ENCODE results near the gene CENATAC.

GRCh38 chr11:118956847-118957469 is 41.0 kb upstream of the CENATAC start:
- no peak for TF ChIP-seq CTCF (conservative IDR thresholded peaks at IDR 0.05; ENCODE audit: low read depth in 2 of 2)
- no peak for TF ChIP-seq POLR2AphosphoS5 (IDR thresholded peaks at IDR 0.05; ENCODE audit: low read depth)
- TF ChIP-seq ZNF114 (CRISPR knock-in tag; IDR thresholded peaks at IDR 0.05) = no peak

All from GM23338 (cell line).